HG03342 (cell line): ENCODE data around the gene LAMB2.

Experiments used
- ATAC-seq: cut with Tn5 transposase; IDR thresholded peaks from one replicate; pipeline ENCODE4 v1.9.1; 2021; ENCODE audit warnings: mild to moderate bottlenecking, moderate library complexity; ENCODE audit not compliant: unreplicated experiment

The LAMB2 gene

DNA sequence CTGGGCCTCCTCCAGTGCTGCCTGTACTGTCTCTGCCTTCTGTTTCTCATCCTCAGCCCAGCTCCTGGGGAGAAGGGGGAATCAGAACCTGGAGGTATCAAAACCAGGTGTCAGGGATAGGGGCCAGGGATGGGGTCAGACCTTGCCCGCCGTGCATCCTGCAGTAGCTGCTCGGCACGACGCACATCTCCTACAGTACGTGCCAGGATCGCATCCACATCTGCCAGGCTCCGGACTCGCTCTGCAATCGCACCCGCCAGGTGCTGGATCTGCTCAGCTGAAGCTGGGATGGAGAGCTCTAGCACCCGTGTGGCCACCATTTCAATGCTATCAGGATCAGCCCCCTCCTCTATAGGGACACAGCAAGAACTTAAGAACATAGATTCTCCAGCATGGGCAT lies 10.8 kb downstream of the LAMB2 start:
- ATAC-seq = no peak

- no peak for ATAC-seq
These were observed 11.6 kb downstream of the LAMB2 start for GRCh38 chr3:49121132-49121736.

DNA sequence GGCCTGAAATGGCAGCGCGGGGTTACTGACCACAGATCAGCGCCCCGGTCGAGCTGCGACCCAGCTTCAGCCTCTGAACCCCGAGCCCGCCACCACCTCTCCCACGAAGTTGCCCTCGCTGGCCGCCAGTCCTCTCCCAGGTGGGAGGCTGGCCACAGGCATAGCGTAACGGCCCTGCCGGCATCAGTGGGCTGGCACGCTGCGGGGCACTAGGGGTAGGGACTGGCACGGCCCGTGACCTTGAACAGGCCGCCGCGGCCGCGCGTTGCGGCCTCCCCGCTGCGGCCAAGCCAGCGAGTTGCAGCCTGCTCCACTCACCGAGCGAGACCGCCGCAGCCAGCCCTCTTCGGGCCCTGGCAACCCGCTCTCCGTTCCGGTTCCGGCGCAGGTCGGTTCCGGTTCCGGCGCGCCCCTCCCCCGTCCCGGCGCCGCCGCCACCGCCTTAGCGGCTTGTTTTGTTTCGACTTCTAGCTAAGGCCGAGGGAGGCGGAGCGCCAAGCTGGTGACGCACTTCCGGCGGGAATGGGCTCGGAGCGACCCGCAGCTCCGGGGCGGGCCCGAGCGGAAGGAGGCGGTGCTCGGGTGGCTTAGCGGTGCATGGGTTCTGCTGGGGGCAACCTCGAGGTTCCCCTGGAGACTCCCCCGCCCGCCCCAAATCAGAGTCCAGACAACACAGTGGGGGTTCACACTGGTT lies 12.3 kb downstream of the LAMB2 start, which contains the start of gene USP19:
USP19 (minus strand) TSS at position 386 of the 694 bp plus-strand sequence. CDS start 1,678 bp downstream, outside the sequence.
- ATAC-seq = peak; percentile 92

DNA sequence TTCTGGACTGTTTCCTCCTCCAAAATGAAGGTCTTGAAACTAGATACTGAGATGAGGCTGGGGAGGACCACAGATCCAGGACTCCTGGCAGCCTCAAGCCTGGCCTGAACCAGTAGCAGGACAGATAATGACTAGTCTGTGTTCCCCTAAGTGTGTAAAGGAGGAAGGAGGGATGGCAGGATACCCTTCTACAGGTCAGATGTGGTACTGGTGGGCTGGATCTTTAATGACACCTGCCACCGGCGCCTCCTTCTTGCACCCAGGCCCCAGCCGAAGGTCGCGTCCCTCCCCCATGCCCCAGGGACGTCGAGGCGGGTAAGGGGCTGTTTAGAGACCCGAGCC lies 12.8 kb downstream of the LAMB2 start:
- ATAC-seq = peak; percentile 8

GRCh38 chr3:49119439-49119838 lies 13.4 kb downstream of the LAMB2 start:
- ATAC-seq = no peak

GRCh38 chr3:49119036-49119435 lies 13.8 kb downstream of the LAMB2 start:
- no peak for ATAC-seq

DNA sequence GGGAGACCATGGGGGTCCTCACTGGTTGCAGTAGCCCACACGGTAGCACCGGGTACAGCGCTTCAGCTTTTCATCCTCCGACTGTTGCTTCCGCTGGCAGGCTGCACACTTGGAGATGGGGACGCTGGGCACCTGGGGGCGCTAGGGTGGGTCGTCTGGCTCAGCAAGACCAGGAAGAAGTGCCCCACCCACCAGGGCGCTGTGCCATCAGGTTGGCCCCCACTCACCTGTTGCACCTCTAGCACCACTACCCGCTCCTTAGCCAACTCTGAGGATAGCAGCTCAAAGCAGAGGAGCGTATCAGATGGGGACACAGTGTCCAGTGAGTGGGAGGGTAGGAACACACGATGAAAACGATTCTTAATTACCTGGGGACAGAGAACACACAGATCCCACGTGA lies 20.6 kb downstream of the LAMB2 start:
- no peak for ATAC-seq

DNA sequence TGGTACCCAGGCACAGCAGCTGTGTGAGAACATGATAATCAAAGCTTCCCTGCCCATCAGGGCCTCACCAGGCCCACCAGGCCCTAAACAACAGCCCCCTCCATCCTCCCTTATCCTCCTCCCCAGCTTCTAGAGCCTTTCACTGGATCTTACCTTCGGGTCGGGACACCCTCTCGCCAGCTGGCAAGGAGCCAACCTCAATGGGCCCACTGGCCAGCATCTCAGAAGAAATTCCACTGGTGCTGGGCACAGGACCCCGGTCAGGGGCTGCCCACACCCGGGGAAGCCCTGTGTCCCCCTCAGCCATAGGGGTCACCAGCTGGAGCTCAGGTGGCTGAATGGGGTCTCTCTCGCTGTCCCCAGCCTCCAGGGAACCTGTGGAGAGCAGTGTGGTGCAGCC lies 21.5 kb downstream of the LAMB2 start:
- ATAC-seq = no peak

- no peak for ATAC-seq
These were observed 22.1 kb downstream of the LAMB2 start for GRCh38 chr3:49110780-49111179.

- ATAC-seq = no peak
These were observed 24.5 kb downstream of the LAMB2 start for GRCh38 chr3:49108346-49108745.

DNA sequence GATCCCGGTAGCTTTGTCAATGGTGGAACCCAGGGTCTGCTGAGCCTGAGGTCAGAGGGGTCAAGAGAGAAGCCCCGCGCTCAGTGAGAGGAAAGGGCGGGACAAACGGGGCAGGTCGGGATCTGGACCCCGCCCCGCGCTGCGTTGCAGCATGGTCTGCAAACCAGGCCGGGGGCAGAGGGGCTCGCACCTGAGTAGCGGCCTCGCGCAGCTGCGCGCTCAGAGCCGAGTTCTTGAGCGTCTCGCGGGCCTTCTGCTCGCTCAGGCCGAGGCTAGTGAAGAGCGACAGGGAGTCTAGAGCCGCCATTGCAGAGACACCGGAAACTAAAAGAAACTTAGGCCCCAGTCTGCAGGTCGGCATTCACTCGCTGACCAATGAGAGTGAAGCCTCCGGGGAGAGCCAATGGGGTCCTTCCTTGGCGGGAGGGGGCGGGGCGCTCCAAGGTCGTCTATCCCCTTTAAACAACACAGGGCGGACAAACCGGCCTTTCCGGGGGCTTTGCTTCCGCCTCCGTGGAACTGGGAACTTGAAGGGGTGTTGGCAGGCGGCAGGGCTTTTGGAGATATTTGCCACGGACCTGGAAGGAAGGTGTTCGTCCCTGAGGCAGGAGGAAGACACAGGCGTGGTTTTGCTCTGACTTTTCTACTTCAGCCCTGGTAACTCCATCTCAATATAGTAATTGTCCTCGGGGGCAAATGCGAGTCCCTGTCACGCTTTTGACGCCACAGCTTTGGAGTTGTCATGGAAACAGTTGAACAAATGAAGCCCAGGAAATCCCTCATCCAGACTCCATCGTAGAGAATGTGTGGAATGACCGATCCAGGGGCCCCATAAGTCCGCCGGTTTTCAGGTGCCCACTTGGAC lies 28.2 kb downstream of the LAMB2 start, which contains the start of gene QARS1:
QARS1 (minus strand) TSS at position 331 of the 865 bp plus-strand sequence; CDS start at position 307, 24 bp downstream.
- ATAC-seq = peak; percentile 85

DNA sequence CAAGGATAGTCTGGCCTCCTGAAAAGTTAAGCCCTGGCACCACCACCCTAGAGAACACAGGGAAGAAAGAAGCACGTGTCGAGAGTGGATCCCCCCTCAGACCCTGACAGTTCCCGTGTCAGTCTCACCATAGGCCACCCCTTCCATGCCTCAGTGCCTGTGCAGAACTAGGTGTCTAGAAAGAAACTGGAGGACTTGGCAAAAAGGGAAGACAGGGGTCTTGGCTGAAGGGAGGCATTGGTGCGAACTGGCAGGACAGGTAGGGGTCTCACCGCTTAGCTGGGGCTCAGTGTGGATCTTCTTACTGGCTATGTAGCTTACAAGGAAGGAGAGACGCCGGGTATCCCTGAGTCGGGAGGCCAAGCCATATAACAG lies 28.8 kb downstream of the LAMB2 start:
- no peak for ATAC-seq

GRCh38 chr3:49100046-49100615 lies 32.7 kb downstream of the LAMB2 start:
- ATAC-seq = no peak

DNA sequence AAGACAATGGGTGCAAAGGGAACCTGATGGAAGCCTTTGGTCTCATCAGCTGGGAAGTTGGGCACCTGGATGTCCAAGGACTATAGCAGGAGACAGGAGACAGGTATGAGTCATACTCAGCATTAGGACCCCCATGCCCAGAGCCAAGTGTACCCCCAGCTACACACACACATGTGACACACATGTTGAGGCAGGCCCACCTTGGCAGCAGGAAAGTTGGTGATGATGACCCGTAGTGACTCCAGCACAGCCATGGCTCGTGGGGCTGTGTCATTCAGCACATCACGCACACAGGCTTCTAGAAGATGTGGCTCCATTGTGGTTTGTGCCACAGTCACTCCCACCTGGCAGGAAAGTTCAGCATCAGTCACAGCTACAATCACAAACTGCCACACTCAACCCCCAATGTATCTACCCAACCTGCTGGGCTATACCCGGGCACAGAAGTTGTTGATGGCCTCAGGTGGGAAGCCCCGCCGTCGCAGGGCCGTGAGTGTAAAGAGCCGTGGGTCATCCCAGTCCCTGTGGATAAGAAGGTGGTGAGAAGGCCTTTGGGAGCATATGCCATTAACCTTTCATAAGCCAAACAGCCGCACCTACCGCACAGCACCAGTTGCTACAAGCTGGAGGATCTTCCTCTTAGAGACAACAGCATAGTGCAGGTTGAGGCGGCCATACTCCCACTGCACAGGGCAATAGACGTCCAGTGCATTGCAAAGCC lies 33.8 kb downstream of the LAMB2 start:
- ATAC-seq = no peak

- ATAC-seq = no peak
These were observed 34.4 kb downstream of the LAMB2 start for GRCh38 chr3:49098429-49098828.

DNA sequence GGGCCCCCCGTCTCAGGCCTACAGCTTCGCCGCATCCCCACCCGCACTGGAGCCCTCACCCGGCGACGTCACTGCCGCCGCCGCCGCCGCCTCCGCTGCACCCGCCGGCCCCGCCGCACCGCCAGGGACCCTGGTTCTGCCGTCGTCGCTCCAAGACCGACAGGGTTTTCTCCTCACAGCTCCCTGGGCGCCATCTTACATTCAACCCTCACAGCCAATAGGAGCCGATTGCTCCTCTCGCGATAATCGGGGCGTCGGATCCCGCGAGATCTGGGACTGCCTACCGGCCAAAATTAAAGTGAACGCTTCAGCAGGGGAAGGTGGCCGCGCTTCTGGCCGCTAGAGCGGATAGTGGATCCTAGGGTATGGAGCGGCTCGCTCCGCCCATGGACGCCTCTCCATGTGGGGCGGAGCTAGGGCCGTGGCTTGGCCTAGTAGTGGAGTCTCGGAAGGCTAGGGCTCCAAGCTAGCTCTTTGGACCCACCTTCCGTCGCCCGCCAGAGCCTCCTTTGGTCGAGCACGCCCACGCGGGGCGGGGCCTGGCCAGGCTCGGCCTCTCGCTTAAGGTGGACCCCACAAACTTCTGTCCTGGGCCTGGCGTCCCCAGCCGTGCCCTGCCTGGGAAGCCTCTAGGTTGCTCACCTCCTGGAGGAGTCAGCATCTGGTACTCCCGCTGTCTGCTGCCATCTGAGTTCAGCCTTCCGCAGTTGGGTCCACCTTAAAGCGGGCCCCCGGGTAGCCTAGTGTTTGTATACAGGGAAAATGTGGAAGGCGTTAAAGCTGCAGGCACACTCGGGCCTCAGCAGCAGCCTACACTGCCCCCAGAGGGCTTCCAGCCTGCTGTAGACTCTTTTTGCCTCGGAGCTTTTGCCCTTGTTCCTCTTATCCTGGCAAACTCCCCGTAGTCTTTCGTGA lies 38.7 kb downstream of the LAMB2 start, which contains the start of gene QRICH1:
QRICH1 (minus strand) TSS at position 219 of the 915 bp plus-strand sequence. CDS start 17,054 bp downstream, outside the sequence.
- ATAC-seq = peak; percentile 73

GRCh38 chr3:49092938-49093852 lies 39.7 kb downstream of the LAMB2 start:
- ATAC-seq = peak; percentile 30

DNA sequence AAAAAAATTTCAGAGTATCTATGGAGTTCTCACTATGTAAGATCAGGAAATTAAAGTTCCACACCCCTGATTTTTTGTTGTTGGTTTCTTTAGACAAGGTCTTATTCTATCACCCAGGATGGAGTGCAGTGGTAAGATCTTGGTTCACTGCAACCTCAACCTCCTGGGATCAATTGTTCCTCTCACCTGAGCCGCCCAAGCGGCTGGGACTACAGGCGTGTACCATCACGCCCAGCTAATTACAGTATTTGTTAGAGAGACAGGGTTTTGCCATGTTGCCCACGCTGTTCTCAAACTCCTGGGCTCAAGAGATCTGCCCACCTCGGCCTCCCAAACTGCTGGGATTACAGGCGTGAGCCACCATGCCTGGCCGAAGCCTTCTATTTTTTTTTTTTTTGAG lies 51.4 kb downstream of the LAMB2 start:
- ATAC-seq = no peak
